Esophagus squamous epithelium (tissue), 4 donors: ENCODE data around the gene LRP5.

Source experiments
- POLR2A ChIP-seq, 4 donors: fragments of 450-650 bp; IDR thresholded peaks; one replicate each; pipeline ENCODE4 v1.6.1; 2017; ENCODE audit warnings: antibody characterized with exemption in 4 of 4, mild to moderate bottlenecking in 4 of 4, moderate library complexity in 3 of 4
- TF ChIP-seq, protein P1 (sequence below), 6 experiments: fragments of 450-650 bp in 4 of 6; fragments of 200-600 bp in 2 of 6; sonication (generic) in 2 of 6; IDR thresholded peaks; one replicate each; pipeline ENCODE4 v1.5.1; 2016 to 2019; ENCODE audit warnings: antibody characterized with exemption in 6 of 6, mild to moderate bottlenecking in 4 of 6, moderate library complexity in 4 of 6

DNA sequence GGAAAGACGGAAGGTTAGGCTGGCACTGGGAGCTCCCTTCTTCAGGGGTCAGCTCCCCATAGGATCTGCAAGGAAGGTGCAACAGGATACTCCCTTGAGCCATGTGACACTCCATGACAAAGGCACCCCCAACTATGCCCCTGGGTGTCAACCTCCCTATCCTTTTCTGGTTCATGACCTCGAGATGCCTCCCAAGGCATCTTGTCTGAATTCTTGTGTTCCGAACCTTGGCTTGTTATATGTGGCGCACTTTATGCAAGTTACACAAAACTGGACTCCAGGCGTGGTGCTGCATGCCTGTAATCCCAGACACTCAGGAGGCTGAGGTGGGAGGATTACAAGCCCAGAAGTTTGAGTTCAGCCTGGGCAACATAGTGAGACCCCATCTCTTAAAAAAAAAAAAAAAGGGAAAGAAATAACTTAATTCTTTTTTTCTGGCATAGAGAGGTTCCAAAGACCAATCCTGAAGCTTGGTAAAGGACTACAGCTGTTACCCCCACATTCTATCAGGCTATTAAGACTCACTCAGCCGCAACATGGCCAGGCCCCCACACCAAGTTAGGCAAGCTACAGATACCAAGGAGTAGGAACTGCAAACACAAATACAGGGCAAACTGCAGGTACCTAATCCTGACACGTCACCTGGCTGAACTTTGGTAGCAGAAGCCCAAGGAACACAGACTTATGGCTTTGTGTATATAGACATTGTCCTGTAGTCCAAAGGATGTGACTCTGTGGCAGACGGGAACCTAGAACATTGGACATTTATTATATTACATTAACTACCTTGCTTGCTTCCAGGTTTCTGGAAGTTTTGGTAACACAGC, 42.0 kb upstream of the LRP5 start:
- TF ChIP-seq POLR2A (IDR thresholded peaks at IDR 0.05) = no peak
- TF ChIP-seq, protein P1, sequence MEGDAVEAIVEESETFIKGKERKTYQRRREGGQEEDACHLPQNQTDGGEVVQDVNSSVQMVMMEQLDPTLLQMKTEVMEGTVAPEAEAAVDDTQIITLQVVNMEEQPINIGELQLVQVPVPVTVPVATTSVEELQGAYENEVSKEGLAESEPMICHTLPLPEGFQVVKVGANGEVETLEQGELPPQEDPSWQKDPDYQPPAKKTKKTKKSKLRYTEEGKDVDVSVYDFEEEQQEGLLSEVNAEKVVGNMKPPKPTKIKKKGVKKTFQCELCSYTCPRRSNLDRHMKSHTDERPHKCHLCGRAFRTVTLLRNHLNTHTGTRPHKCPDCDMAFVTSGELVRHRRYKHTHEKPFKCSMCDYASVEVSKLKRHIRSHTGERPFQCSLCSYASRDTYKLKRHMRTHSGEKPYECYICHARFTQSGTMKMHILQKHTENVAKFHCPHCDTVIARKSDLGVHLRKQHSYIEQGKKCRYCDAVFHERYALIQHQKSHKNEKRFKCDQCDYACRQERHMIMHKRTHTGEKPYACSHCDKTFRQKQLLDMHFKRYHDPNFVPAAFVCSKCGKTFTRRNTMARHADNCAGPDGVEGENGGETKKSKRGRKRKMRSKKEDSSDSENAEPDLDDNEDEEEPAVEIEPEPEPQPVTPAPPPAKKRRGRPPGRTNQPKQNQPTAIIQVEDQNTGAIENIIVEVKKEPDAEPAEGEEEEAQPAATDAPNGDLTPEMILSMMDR (IDR thresholded peaks at IDR 0.05) = no peak
